ENCODE measurements around the gene CUTA.
"Not testable (repeated sequence)": the region's sequence is repeated elsewhere in the genome, so short reads cannot be mapped to it uniquely, and the experiment has no call there.

CUTA gene

GRCh38 chr6:33390173-33390572 lies 27.7 kb downstream of the CUTA start:
- 97 to 100% methylated on average over 2 of the region's 2 CpGs for WGBS, 2 experiments
- Histone ChIP-seq H3K4me1 (ENCODE audit: control insufficient read depth, insufficient read depth, low read length) (peaks cover 16% of the 10 kb centered on the region), H3K27me3 (ENCODE audit: control insufficient read depth, insufficient read depth, low read length, poor library complexity, severe bottlenecking) (no peaks in the 10 kb centered on the region), H3K4me3 (ENCODE audit: insufficient read depth, low read depth, low read length) (no peak overlapping the region), H3K27ac (ENCODE audit: insufficient read depth, low read depth, low read length, poor library complexity, severe bottlenecking) (no peak overlapping the region), H3K9me3 (ENCODE audit: control insufficient read depth, low read length) (no peaks in the 10 kb centered on the region), H3K36me3 (ENCODE audit: control insufficient read depth, insufficient read depth, low read length) (no peaks in the 10 kb centered on the region)

DNA sequence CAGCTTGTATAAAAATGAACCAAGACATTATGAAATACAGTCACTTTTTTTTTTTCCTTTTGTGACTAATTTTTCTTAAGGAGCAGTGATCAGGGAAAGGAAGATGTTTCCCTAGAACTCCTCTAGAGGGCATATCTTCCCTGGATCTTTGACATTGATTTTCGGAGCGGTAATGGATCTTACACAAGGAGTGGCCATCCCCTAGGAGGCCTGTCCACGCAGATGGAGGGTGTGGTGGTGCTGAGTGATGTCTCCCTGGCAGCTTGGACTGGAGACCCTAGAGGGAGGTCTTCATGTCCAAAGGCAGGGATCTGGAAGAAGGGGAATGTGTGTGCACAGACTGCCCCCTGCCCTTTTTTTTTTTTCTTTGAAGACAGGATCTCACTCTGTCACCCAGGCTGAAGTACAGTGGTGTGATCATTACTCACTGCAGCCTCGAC lies 33.3 kb downstream of the CUTA start:
- Histone ChIP-seq H3K36me3 (ENCODE audit: control insufficient read depth, insufficient read depth, low read length) (no peaks in the 10 kb centered on the region), H3K4me3 (ENCODE audit: insufficient read depth, low read depth, low read length) (no peak overlapping the region), H3K27me3 (ENCODE audit: control insufficient read depth, insufficient read depth, low read length, poor library complexity, severe bottlenecking) (no peaks in the 10 kb centered on the region), H3K27ac (ENCODE audit: insufficient read depth, low read depth, low read length, poor library complexity, severe bottlenecking) (no peak overlapping the region), H3K4me1 (ENCODE audit: control insufficient read depth, insufficient read depth, low read length) (no peaks in the 10 kb centered on the region), H3K9me3 (ENCODE audit: control insufficient read depth, low read length) (no peaks in the 10 kb centered on the region)
- 24 to 31% methylated on average over 4 of the region's 4 CpGs for WGBS, 2 experiments

GRCh38 chr6:33383427-33384185 lies 34.3 kb downstream of the CUTA start:
- 84 to 90% methylated on average over 9 to 10 of the region's 10 CpGs for WGBS, 2 experiments
- Histone ChIP-seq H3K9me3 (ENCODE audit: control insufficient read depth, low read length) (no peaks in the 10 kb centered on the region), H3K36me3 (ENCODE audit: control insufficient read depth, insufficient read depth, low read length) (no peaks in the 10 kb centered on the region), H3K27me3 (ENCODE audit: control insufficient read depth, insufficient read depth, low read length, poor library complexity, severe bottlenecking) (no peaks in the 10 kb centered on the region), H3K4me1 (ENCODE audit: control insufficient read depth, insufficient read depth, low read length) (no peaks in the 10 kb centered on the region), H3K27ac (ENCODE audit: insufficient read depth, low read depth, low read length, poor library complexity, severe bottlenecking) (no peak overlapping the region), H3K4me3 (ENCODE audit: insufficient read depth, low read depth, low read length) (no peak overlapping the region)

- no peaks in the 10 kb centered on the region for H3K4me1 ChIP-seq (ENCODE audit: control insufficient read depth, insufficient read depth, low read length)
- H3K9me3 ChIP-seq (ENCODE audit: control insufficient read depth, low read length): no peaks in the 10 kb centered on the region
- no peak overlapping the region for H3K27ac ChIP-seq (ENCODE audit: insufficient read depth, low read depth, low read length, poor library complexity, severe bottlenecking)
- no peaks in the 10 kb centered on the region for H3K36me3 ChIP-seq (ENCODE audit: control insufficient read depth, insufficient read depth, low read length)
- no peaks in the 10 kb centered on the region for H3K27me3 ChIP-seq (ENCODE audit: control insufficient read depth, insufficient read depth, low read length, poor library complexity, severe bottlenecking)
- WGBS, 2 experiments: 92 to 97% methylated on average over 2 of the region's 2 CpGs
- H3K4me3 ChIP-seq (ENCODE audit: insufficient read depth, low read depth, low read length): no peak overlapping the region
Observed at GRCh38 chr6:33380272-33380981, 37.5 kb downstream of the CUTA start.

DNA sequence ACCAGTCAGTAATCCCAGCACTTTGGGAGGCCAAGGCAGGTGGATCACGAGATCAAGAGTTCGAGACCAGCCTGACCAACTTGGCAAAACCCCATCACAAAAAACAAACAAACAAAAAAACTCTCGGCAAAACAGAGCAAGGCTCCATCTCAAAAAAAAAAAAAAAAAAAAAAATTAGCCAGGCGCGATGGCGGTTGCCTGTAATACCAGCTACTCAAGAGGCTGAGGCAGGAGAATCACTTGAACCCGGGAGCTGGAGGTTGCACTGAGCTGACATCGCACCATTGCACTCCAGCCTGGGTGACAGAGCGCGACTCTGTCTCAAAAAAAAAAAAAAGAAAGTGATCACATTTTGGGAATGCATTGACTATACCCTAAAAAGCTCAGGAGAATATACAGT lies 38.7 kb downstream of the CUTA start:
- H3K27ac ChIP-seq (ENCODE audit: insufficient read depth, low read depth, low read length, poor library complexity, severe bottlenecking); H3K27me3 ChIP-seq (ENCODE audit: control insufficient read depth, insufficient read depth, low read length, poor library complexity, severe bottlenecking); H3K9me3 ChIP-seq (ENCODE audit: control insufficient read depth, low read length); H3K4me1 ChIP-seq (ENCODE audit: control insufficient read depth, insufficient read depth, low read length); H3K36me3 ChIP-seq (ENCODE audit: control insufficient read depth, insufficient read depth, low read length); H3K4me3 ChIP-seq (ENCODE audit: insufficient read depth, low read depth, low read length): not testable (repeated sequence)
- 89 to 98% methylated on average over 10 of the region's 10 CpGs for WGBS, 2 experiments

DNA sequence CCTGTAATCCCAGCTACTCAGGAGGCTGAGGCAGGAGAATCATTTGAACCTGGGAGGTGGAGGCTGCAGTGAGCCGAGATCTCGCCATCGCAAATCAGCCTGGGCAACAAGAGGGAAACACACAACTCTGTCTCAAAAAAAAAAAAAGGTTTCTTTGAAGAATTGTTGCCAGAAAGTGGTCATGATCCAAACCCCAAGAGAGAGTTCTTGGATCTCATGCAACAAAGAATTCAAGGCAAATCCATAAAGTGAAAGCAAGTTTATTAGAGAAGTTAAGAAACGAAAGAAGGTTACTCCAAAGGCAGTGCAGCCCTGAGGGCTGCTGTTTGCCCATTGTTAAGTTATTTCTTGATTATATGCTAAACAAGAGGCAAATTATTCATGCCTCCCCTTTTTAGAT lies 40.7 kb downstream of the CUTA start:
- Histone ChIP-seq H3K27me3 (ENCODE audit: control insufficient read depth, insufficient read depth, low read length, poor library complexity, severe bottlenecking) (no peaks in the 10 kb centered on the region), H3K27ac (ENCODE audit: insufficient read depth, low read depth, low read length, poor library complexity, severe bottlenecking) (no peak overlapping the region), H3K36me3 (ENCODE audit: control insufficient read depth, insufficient read depth, low read length) (no peaks in the 10 kb centered on the region), H3K9me3 (ENCODE audit: control insufficient read depth, low read length) (no peaks in the 10 kb centered on the region), H3K4me3 (ENCODE audit: insufficient read depth, low read depth, low read length) (no peak overlapping the region), H3K4me1 (ENCODE audit: control insufficient read depth, insufficient read depth, low read length) (peaks cover 10% of the 10 kb centered on the region)
- 91 to 93% methylated on average over 4 of the region's 4 CpGs for WGBS, 2 experiments

DNA sequence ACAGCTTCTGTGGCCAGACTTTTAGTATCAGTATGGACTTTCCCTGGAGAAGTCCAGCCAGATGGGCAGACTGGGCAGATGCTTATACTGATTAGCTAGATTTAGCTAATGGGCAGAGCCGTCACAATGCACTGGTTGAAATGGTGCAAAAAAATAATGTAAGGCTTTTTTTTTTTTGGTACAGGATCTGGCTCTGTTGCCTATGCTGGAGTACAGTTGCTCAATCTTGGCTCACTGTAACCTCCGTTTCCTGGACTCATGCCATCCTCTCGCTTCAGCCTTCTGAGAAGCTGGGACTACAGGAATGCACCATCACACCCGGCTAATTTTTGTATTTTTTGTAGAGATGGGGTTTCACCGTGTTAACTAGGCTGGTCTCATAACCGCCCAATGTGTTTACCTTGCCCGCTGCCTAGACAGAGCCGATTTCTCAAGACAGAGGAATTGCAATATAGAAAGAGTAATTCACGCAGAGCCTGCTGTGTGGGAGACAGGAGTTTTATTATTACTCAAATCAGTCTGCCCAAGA lies 42.7 kb downstream of the CUTA start:
- H3K36me3 ChIP-seq (ENCODE audit: control insufficient read depth, insufficient read depth, low read length): no peaks in the 10 kb centered on the region
- no peak overlapping the region for H3K27ac ChIP-seq (ENCODE audit: insufficient read depth, low read depth, low read length, poor library complexity, severe bottlenecking)
- H3K27me3 ChIP-seq (ENCODE audit: control insufficient read depth, insufficient read depth, low read length, poor library complexity, severe bottlenecking): no peaks in the 10 kb centered on the region
- no peak overlapping the region for H3K4me3 ChIP-seq (ENCODE audit: insufficient read depth, low read depth, low read length)
- peaks cover 11% of the 10 kb centered on the region for H3K4me1 ChIP-seq (ENCODE audit: control insufficient read depth, insufficient read depth, low read length)
- no peaks in the 10 kb centered on the region for H3K9me3 ChIP-seq (ENCODE audit: control insufficient read depth, low read length)
- 89 to 96% methylated on average over 9 of the region's 9 CpGs for WGBS, 2 experiments

DNA sequence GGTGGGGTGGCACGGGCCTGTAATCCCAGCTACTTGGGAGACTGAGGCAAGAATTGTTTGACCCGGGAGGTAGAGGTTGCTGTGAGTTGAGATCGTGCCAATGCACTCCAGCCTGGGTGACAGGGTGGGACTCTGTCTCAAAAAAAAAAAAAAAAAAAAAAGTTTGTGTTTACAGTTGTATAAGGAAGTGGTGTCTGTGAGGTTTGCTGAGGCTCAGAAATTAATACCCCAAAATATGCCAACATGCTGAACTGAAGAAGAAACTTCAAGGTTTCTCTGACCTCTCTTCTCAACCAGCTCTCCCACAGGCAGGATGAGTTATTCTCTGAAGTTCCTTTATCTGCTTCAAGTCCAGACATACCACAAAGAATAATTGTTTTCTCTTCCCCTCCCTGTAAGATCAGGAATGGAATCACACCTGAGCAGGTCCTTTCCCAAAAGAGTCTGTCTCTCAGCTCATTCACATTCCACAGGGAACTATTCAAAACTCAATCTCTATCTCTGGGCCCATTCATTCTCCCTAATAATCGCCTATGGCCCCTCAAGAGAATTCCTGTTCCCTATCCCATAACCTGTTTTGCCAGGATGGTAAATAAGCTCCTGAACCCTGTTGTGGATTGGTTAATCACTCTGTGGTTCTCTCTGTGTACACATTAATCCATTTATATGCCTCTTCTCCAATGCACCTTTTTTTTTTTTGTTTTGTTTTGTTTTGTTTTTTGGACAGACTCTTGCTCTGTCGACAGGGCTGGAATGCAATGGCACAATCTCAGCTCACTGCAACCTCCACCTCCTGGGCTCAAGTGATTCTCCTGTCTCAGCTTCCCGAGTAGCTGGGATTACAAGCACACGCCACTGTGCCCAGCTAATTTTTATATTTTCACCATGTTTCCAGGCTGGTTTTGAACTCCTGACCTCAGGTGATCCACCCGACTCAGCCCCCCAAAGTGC lies 43.7 kb downstream of the CUTA start:
- H3K27ac ChIP-seq (ENCODE audit: insufficient read depth, low read depth, low read length, poor library complexity, severe bottlenecking): no peak overlapping the region
- no peaks in the 10 kb centered on the region for H3K27me3 ChIP-seq (ENCODE audit: control insufficient read depth, insufficient read depth, low read length, poor library complexity, severe bottlenecking)
- H3K9me3 ChIP-seq (ENCODE audit: control insufficient read depth, low read length): no peaks in the 10 kb centered on the region
- H3K4me1 ChIP-seq (ENCODE audit: control insufficient read depth, insufficient read depth, low read length): peaks cover 11% of the 10 kb centered on the region
- no peak overlapping the region for H3K4me3 ChIP-seq (ENCODE audit: insufficient read depth, low read depth, low read length)
- H3K36me3 ChIP-seq (ENCODE audit: control insufficient read depth, insufficient read depth, low read length): no peaks in the 10 kb centered on the region
- 88 to 93% methylated on average over 8 of the region's 8 CpGs for WGBS, 2 experiments

GRCh38 chr6:33372526-33373123 lies 45.3 kb downstream of the CUTA start:
- H3K27me3 ChIP-seq (ENCODE audit: control insufficient read depth, insufficient read depth, low read length, poor library complexity, severe bottlenecking): no peaks in the 10 kb centered on the region
- no peaks in the 10 kb centered on the region for H3K9me3 ChIP-seq (ENCODE audit: control insufficient read depth, low read length)
- H3K36me3 ChIP-seq (ENCODE audit: control insufficient read depth, insufficient read depth, low read length): no peaks in the 10 kb centered on the region
- H3K27ac ChIP-seq (ENCODE audit: insufficient read depth, low read depth, low read length, poor library complexity, severe bottlenecking): no peak overlapping the region
- no peak overlapping the region for H3K4me3 ChIP-seq (ENCODE audit: insufficient read depth, low read depth, low read length)
- 66 to 84% methylated on average over 5 of the region's 5 CpGs for WGBS, 2 experiments
- H3K4me1 ChIP-seq (ENCODE audit: control insufficient read depth, insufficient read depth, low read length): peaks cover 11% of the 10 kb centered on the region
